Measurements from ENCODE around the gene ZNF93.

DNA sequence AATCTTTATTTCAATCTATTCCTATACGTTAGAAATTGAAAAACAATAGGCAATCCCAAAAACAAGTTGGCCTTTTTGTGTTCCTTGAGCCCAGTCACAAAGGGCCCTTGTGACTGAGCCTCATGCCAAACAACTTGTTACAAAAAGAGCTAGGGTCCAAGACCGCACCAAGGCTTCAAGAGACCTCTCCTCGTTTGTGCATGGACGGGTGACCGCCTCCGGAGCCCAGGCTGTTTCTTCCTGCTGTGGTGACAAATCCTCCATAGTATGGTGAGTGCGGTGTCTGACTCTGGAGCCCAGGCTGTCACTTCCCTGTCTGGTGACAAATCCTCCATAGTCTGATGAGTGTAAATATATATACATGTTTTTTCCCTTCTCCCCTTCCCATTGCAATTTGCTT is 63.7 kb downstream of the ZNF93 start:
- TF ChIP-seq CTCF (IDR thresholded peaks at IDR 0.05; ENCODE audit: insufficient read depth, low read depth, low read length): no peak
- TF ChIP-seq EZH2 (IDR thresholded peaks at IDR 0.05; ENCODE audit: insufficient read depth, low read length): no peak

Data from astrocyte (in vitro differentiated cells and primary cell).